Measurements from ENCODE around the gene SNRNP200. TPM values are rescaled to one million over a fixed set of nuclear protein-coding genes. Genes with fewer than 3 reads are reported as not detected.
A peak's percentile ranks its signal among the peaks of the same experiment; 100 is the strongest.

Gene SNRNP200
- total RNA-seq, 3 donors from 2014 or later = 219 to 232 (median 223) TPM

- peak; percentile 89 to 91 for ATAC-seq
- Mint-ChIP-seq H3K4me1 (ENCODE audit: low read depth) (peaks cover 47% of the 10 kb centered on the region), H3K27me3 (ENCODE audit: low read depth) (no peaks in the 10 kb centered on the region), H3K4me3 (peak overlapping the region; percentile 43), H3K9me3 (no peaks in the 10 kb centered on the region), H3K36me3 (ENCODE audit: insufficient read depth) (peaks cover 4% of the 10 kb centered on the region)
- peak; percentile 17 for DNase-seq
Measured at GRCh38 chr2:96241900-96242611, 63.3 kb downstream of the SNRNP200 start.

- no peak for DNase-seq
- Mint-ChIP-seq H3K27me3 (ENCODE audit: low read depth) (no peaks in the 10 kb centered on the region), H3K9me3 (no peaks in the 10 kb centered on the region), H3K36me3 (ENCODE audit: insufficient read depth) (peaks cover 5% of the 10 kb centered on the region), H3K4me1 (ENCODE audit: low read depth) (peaks cover 41% of the 10 kb centered on the region), H3K4me3 (no peak overlapping the region)
- ATAC-seq = no peak
Measured at GRCh38 chr2:96241227-96241626, 64.1 kb downstream of the SNRNP200 start.

GRCh38 chr2:96240341-96241038, 64.9 kb downstream of the SNRNP200 start:
- ATAC-seq (no peak), DNase-seq (no peak)
- H3K4me1 Mint-ChIP-seq (ENCODE audit: low read depth) = peaks cover 33% of the 10 kb centered on the region
- peaks cover 6% of the 10 kb centered on the region for H3K36me3 Mint-ChIP-seq (ENCODE audit: insufficient read depth)
- H3K4me3 Mint-ChIP-seq = no peak overlapping the region
- H3K27me3 Mint-ChIP-seq (ENCODE audit: low read depth) = no peaks in the 10 kb centered on the region
- H3K9me3 Mint-ChIP-seq = no peaks in the 10 kb centered on the region

GRCh38 chr2:96239745-96240264, 65.5 kb downstream of the SNRNP200 start:
- Mint-ChIP-seq H3K9me3 (no peaks in the 10 kb centered on the region), H3K4me1 (ENCODE audit: low read depth) (peaks cover 30% of the 10 kb centered on the region), H3K36me3 (ENCODE audit: insufficient read depth) (peaks cover 6% of the 10 kb centered on the region), H3K27me3 (ENCODE audit: low read depth) (no peaks in the 10 kb centered on the region), H3K4me3 (no peak overlapping the region)
- no peak for DNase-seq
- ATAC-seq = no peak

GRCh38 chr2:96239091-96239490, 66.3 kb downstream of the SNRNP200 start:
- Mint-ChIP-seq H3K9me3 (no peaks in the 10 kb centered on the region), H3K4me1 (ENCODE audit: low read depth) (peaks cover 26% of the 10 kb centered on the region), H3K27me3 (ENCODE audit: low read depth) (no peaks in the 10 kb centered on the region), H3K4me3 (no peak overlapping the region), H3K36me3 (ENCODE audit: insufficient read depth) (peaks cover 9% of the 10 kb centered on the region)
- ATAC-seq (no peak), DNase-seq (no peak)

DNA sequence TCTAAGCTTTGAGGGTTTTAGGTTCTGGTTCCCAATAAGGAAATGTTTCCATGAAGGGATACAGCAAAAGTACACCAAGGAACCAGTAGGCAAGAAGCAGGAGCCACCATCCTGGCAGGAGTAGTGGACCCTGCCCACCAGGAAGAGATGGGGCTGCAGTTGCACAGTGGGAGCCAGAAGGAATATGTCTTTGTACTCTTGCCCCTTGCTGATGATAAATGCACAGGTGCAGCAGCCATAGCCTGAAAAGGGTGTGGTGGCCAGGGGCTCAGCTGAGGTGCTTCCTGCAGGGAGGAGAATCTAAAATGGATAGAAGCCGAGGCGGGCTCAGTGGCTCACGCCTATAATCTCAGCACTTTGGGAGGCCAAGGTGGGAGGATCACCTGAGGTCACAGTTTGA, 67.1 kb downstream of the SNRNP200 start:
- H3K9me3 Mint-ChIP-seq = no peaks in the 10 kb centered on the region
- no peak for ATAC-seq
- peaks cover 9% of the 10 kb centered on the region for H3K36me3 Mint-ChIP-seq (ENCODE audit: insufficient read depth)

DNA sequence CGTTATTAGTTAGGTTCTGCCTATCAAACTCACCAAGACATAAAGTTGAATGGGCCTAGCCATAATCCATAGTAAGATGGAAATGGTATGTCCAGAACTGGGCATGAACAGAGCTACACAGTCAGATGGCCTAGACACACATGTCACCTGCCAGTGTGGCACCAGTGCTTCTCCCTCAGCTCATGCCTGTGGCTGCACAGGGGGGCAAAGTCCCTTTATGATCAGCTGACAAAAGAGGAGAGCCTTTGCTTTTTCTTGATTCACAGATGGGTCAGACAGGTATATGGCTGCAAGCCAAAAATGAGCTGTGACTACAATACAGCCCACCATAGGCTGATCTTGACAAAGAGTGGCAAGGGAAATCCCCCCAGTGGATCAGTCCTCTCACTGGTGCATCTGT, 68.5 kb downstream of the SNRNP200 start:
- ATAC-seq = no peak
- Mint-ChIP-seq H3K9me3 (no peaks in the 10 kb centered on the region), H3K4me1 (ENCODE audit: low read depth) (peaks cover 16% of the 10 kb centered on the region), H3K36me3 (ENCODE audit: insufficient read depth) (peaks cover 9% of the 10 kb centered on the region), H3K4me3 (no peak overlapping the region), H3K27me3 (ENCODE audit: low read depth) (no peaks in the 10 kb centered on the region)
- DNase-seq = no peak

More for the DNA sequence above, 67.1 kb downstream of the SNRNP200 start:
- no peaks in the 10 kb centered on the region for H3K27me3 Mint-ChIP-seq (ENCODE audit: low read depth)
- no peak for DNase-seq
- H3K4me3 Mint-ChIP-seq = no peak overlapping the region
- H3K4me1 Mint-ChIP-seq (ENCODE audit: low read depth) = peaks cover 28% of the 10 kb centered on the region

GRCh38 chr2:96233880-96234316, 71.4 kb downstream of the SNRNP200 start:
- DNase-seq (no peak), ATAC-seq (no peak)
- no peak overlapping the region for H3K4me3 Mint-ChIP-seq
- no peaks in the 10 kb centered on the region for H3K27me3 Mint-ChIP-seq (ENCODE audit: low read depth)
- peaks cover 9% of the 10 kb centered on the region for H3K36me3 Mint-ChIP-seq (ENCODE audit: insufficient read depth)
- H3K9me3 Mint-ChIP-seq = no peaks in the 10 kb centered on the region
- peaks cover 2% of the 10 kb centered on the region for H3K4me1 Mint-ChIP-seq (ENCODE audit: low read depth)

- peaks cover 2% of the 10 kb centered on the region for H3K4me1 Mint-ChIP-seq (ENCODE audit: low read depth)
- H3K4me3 Mint-ChIP-seq = no peak overlapping the region
- H3K27me3 Mint-ChIP-seq (ENCODE audit: low read depth) = no peaks in the 10 kb centered on the region
- DNase-seq (no peak), ATAC-seq (no peak)
- H3K9me3 Mint-ChIP-seq = no peaks in the 10 kb centered on the region
- H3K36me3 Mint-ChIP-seq (ENCODE audit: insufficient read depth) = peaks cover 9% of the 10 kb centered on the region
Measured at GRCh38 chr2:96233436-96233835, 71.9 kb downstream of the SNRNP200 start.

- Mint-ChIP-seq H3K9me3 (no peaks in the 10 kb centered on the region), H3K36me3 (ENCODE audit: insufficient read depth) (peaks cover 7% of the 10 kb centered on the region), H3K27me3 (ENCODE audit: low read depth) (no peaks in the 10 kb centered on the region), H3K4me1 (ENCODE audit: low read depth) (peaks cover 2% of the 10 kb centered on the region), H3K4me3 (no peak overlapping the region)
- no peak for ATAC-seq
- DNase-seq = no peak
Measured at GRCh38 chr2:96231316-96231715, 74.0 kb downstream of the SNRNP200 start.

- H3K9me3 Mint-ChIP-seq = no peaks in the 10 kb centered on the region
- ATAC-seq (no peak), DNase-seq (no peak)
- no peaks in the 10 kb centered on the region for H3K27me3 Mint-ChIP-seq (ENCODE audit: low read depth)
- H3K36me3 Mint-ChIP-seq (ENCODE audit: insufficient read depth) = no peaks in the 10 kb centered on the region
- peaks cover 3% of the 10 kb centered on the region for H3K4me1 Mint-ChIP-seq (ENCODE audit: low read depth)
- no peak overlapping the region for H3K4me3 Mint-ChIP-seq
Measured at GRCh38 chr2:96225016-96225533, 80.3 kb downstream of the SNRNP200 start.

Other genes starting within 250 kb of the SNRNP200 start
- under 1 TPM; 0.40 to 0.57 (median 0.40) TPM for gene ADRA2B, start 189.0 kb downstream of the SNRNP200 start, total RNA-seq
- gene ASTL, start 167.0 kb downstream of the SNRNP200 start, total RNA-seq = 1 to 10 TPM; 2.3 to 3.0 (median 2.8) TPM
- 100 to 1,000 TPM; 365 to 525 (median 419) TPM for gene DUSP2, start 160.1 kb downstream of the SNRNP200 start, total RNA-seq
- gene STARD7, start 96.7 kb downstream of the SNRNP200 start, total RNA-seq = 100 to 1,000 TPM; 241 to 281 (median 267) TPM
- 10 to 100 TPM; 31.9 to 37.5 (median 36.9) TPM for gene TMEM127, start 39.5 kb downstream of the SNRNP200 start, total RNA-seq
- 100 to 1,000 TPM; 106 to 114 (median 109) TPM for gene CIAO1, start 39.3 kb downstream of the SNRNP200 start, total RNA-seq
- gene ITPRIPL1, start 19.8 kb upstream of the SNRNP200 start, total RNA-seq = 10 to 100 TPM; 30.2 to 39.5 (median 31.6) TPM
- gene NCAPH, start 30.2 kb upstream of the SNRNP200 start, total RNA-seq = 10 to 100 TPM; 15.5 to 22.9 (median 16.4) TPM
- under 1 TPM in 2 of 3 donors, not detected in 1; 0.26 to 0.38 TPM for gene NEURL3, start 199.8 kb upstream of the SNRNP200 start, total RNA-seq
- gene ARID5A, start 231.2 kb upstream of the SNRNP200 start, total RNA-seq = 100 to 1,000 TPM; 131 to 169 (median 132) TPM